GM13976 (cell line): ENCODE data around the gene HOXB6.

Experiments used
- DNase-seq: peaks from one replicate; pipeline ENCODE4 v3.0.0; 2012; ENCODE audit warnings: low spot score
- CTCF ChIP-seq: IDR thresholded peaks from 2 replicates; pipeline ENCODE4 v1.5.1; 2012; ENCODE audit warnings: borderline replicate concordance, mild to moderate bottlenecking; ENCODE audit not compliant: insufficient read depth; ENCODE audit errors: extremely low read depth, missing control alignments, control extremely low read depth
- in situ Hi-C: fragments of 300-500 bp; cut with MboI; formaldehyde crosslinking; loops from one replicate; pipeline ENCODE4 v1.12.0; 2022; ENCODE audit warnings: low sequenced_read_pairs, mixed read lengths, inconsistent platforms; ENCODE audit not compliant: unreplicated experiment

Gene HOXB6

GRCh38 chr17:48606892-48607614, 2.3 kb upstream of the HOXB6 start:
- in situ Hi-C loops: no loop called here
- TF ChIP-seq CTCF: no peak
- no peak for DNase-seq

DNA sequence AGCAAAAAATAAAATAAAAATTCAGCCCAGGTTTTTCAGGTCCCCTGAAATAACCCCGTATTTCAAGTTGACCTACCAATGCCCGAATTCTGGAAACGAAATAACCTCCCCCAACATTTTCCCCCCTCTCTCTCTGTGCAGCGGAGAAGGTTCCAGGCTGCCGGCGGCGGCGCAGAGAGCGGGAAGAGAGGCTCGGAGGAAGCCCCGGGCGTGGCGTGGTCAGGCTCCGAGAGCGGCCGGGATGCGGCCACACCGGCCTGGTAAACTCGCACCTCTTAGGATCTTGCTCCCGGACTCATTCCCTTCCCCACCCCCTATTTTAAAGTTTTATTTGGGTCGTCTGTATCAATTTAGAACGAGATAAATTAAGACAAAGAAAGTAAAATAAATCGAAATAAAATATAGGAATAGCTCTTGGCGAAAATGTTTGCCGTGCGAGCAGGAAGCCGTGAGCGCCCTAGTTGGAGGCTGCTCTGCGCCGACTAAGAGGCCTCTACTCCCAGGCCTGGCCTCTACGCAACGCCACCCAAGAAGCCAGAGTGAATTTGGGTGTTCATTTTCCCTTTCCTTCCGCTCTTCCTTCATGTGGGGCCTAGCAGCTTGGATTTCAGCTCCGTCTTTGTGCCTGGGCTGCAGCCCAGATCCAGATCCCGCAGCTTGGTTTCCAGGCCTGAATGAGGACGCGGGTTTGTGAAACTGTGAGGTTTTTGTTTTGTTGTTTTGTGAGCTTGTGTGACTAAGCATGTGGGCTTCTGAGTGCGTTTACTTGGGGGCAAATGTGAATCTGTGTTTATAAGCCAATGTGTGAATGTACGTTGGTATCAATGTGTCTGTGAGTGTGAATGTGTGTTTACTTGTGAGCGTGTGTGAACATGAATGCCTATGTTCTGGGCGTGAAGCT, 1.5 kb upstream of the HOXB6 start:
- DNase-seq: no peak
- TF ChIP-seq CTCF: no peak
- in situ Hi-C loops: no loop called here

DNA sequence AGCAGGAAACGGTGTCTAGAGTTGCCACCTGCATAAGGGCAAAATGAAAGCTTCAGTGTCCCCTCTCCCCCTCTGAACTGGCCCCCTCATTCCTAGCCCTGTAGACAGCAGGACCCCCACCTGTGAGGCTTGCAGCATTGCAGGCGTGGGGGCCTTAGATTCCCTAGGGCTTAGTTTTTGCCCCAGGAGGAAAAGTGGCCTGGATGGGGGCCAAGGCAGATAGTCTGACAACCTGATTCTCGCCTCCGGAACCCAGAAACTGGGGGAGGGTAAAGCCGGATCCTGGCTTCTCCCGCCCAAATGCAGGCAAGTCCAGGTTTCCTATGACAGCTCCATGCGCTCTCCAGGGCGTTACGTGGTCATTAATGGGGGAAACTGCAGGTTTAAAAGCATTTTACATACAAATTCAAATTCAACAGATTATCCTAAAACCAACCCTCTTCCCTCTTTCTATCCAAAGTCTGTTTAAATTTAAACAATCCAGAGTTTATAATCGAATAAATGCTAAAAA, 678 bp upstream of the HOXB6 start:
- no peak for TF ChIP-seq CTCF
- in situ Hi-C loops: no loop called here
- DNase-seq: no peak

- TF ChIP-seq CTCF: no peak
- no peak for DNase-seq
- in situ Hi-C loops: no loop called here
Observed at GRCh38 chr17:48603959-48604769, 622 bp downstream of the HOXB6 start.

DNA sequence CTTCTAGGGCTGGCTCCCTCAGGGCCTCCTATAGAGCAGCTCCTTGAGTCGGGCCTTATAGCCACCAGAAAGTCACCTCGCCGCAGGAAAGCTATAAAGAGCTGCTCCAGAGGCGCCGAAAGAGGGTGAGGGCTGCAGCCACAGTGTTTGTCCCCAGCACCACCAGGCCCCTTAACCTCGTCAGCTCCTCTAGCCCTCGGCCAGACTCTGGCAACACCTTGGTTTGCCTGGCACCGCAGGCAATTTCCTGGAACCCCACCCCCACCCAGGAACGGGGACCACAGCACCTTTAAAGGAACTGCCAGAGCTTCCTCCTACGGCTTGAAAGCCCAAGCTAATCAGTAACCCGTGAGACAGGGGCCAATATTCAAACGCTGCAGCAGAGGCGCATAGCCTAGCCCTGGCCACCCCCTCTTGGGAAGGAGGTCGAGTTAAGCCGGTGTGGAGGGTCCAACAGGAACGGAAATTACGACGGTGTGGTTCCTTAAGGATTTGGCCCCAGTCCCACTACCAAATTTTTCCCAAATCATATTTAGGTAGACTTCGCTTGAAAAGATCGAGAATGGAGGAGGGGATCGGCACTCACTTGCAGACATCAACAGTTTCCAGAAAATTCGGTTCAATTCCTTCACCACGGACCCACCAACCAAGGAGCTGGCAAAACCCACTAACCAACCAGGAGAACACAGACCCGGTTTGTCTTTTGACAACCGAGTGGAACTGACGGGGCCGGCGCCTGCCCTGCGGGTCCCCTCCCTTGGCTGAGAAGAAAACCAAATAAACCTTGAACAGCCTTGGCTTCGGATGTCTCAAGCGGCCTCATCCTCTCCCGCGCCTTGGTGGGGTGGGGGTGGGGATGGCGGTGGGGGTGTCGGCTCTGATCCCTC, 3.0 kb downstream of the HOXB6 start:
- in situ Hi-C loops: no loop called here
- TF ChIP-seq CTCF: no peak
- DNase-seq: no peak
